CD4-positive, alpha-beta T cell treated with Interleukin-12 subunit alpha and Interleukin-12 subunit beta, for 1 hour (primary cell): ENCODE results near the gene TMEM106A.
"Not testable (repeated sequence)": the region's sequence is repeated elsewhere in the genome, so short reads cannot be mapped to it uniquely, and the experiment has no call there.

Source experiments
- DNase-seq: peaks from one replicate; pipeline ENCODE4 v3.0.0-alpha.2; 2020

Gene TMEM106A

GRCh38 chr17:43211480-43212402 is at the start of gene TMEM106A:
TMEM106A (plus strand) TSS chr17:43211875; CDS start chr17:43213042, 1,167 bp downstream.
- DNase-seq, result peak; percentile 77

GRCh38 chr17:43165971-43166370 is 45.7 kb upstream of the TMEM106A start:
- DNase-seq, result not testable (repeated sequence)

- no peak for DNase-seq
These were observed 42.0 kb upstream of the TMEM106A start for GRCh38 chr17:43169561-43170139.

- DNase-seq, result peak; percentile 95
These were observed 41.4 kb upstream of the TMEM106A start for GRCh38 chr17:43170140-43170765.

- peak; percentile 99 for DNase-seq
These were observed 40.7 kb upstream of the TMEM106A start, which contains the start of gene NBR1 for GRCh38 chr17:43170766-43171585. NBR1 (plus strand) TSS chr17:43171214; CDS start chr17:43175800, 4,586 bp downstream.

GRCh38 chr17:43171586-43172487 is 39.8 kb upstream of the TMEM106A start:
- DNase-seq, result peak; percentile 16

- DNase-seq, result no peak
These were observed 36.2 kb upstream of the TMEM106A start for GRCh38 chr17:43175213-43176118.

GRCh38 chr17:43176119-43176570 is 35.5 kb upstream of the TMEM106A start:
- peak; percentile 16 for DNase-seq

- DNase-seq, result no peak
These were observed 27.8 kb upstream of the TMEM106A start for GRCh38 chr17:43183921-43184320.

- not testable (repeated sequence) for DNase-seq
These were observed 25.0 kb upstream of the TMEM106A start for GRCh38 chr17:43186656-43187055.

GRCh38 chr17:43193251-43193650 is 18.4 kb upstream of the TMEM106A start:
- no peak for DNase-seq

GRCh38 chr17:43199633-43200032 is 12.0 kb upstream of the TMEM106A start:
- DNase-seq, result no peak

GRCh38 chr17:43200127-43200526 is 11.5 kb upstream of the TMEM106A start:
- no peak for DNase-seq

GRCh38 chr17:43203013-43203412 is 8.7 kb upstream of the TMEM106A start:
- DNase-seq, result not testable (repeated sequence)

GRCh38 chr17:43210576-43210975 is 1.1 kb upstream of the TMEM106A start:
- no peak for DNase-seq

- no peak for DNase-seq
These were observed 574 bp upstream of the TMEM106A start for GRCh38 chr17:43211123-43211479.

- no peak for DNase-seq
These were observed 1.2 kb downstream of the TMEM106A start for GRCh38 chr17:43212641-43213490.

GRCh38 chr17:43213545-43213944 is 1.9 kb downstream of the TMEM106A start:
- DNase-seq, result no peak

- no peak for DNase-seq
These were observed 3.7 kb downstream of the TMEM106A start for GRCh38 chr17:43215341-43215740.
